ENCODE results near the gene CRIP2.

The CRIP2 gene

GRCh38 chr14:105475269-105476096 lies 862 bp downstream of the CRIP2 start:
- no peak overlapping the region for H2AK5ac ChIP-seq (ENCODE audit: low read length)
- H2BK15ac ChIP-seq (replicated peaks; ENCODE audit: low read depth) = no peak overlapping the region
- H3K23ac ChIP-seq (ENCODE audit: low read length) = peak overlapping the region; percentile 80
- H3K79me2 ChIP-seq (ENCODE audit: control insufficient read depth, insufficient read depth, low read length) = no peaks in the 10 kb centered on the region
- no CpG with 5 or more reads among the region's 48 CpGs for WGBS (ENCODE audit: extremely low coverage, insufficient coverage, low lambda C conversion rate)
- peak; percentile 84 for DNase-seq
- no peak overlapping the region for H2BK5ac ChIP-seq (ENCODE audit: low read length)
- no peaks in the 10 kb centered on the region for H3K79me1 ChIP-seq (ENCODE audit: low read length)
- peaks cover 3% of the 10 kb centered on the region for H3K27me3 ChIP-seq (ENCODE audit: insufficient read depth, low read length, poor library complexity)
- no peak overlapping the region for H2BK120ac ChIP-seq (ENCODE audit: low read depth, low read length)
- no peak overlapping the region for H3K4ac ChIP-seq (ENCODE audit: low read depth, low read length)
- peak overlapping the region; percentile 34 for H3K18ac ChIP-seq (ENCODE audit: low read length)
- peak overlapping the region; percentile 61 for H3K4me2 ChIP-seq (ENCODE audit: low read length)
- H4K5ac ChIP-seq (ENCODE audit: low read length) = no peak overlapping the region
- peak overlapping the region; percentile 26 for H3K27ac ChIP-seq (ENCODE audit: low read depth, low read length)
- H3K56ac ChIP-seq (ENCODE audit: low read length) = peak overlapping the region; percentile 87
- H3K4me1 ChIP-seq (ENCODE audit: control insufficient read depth, low read depth, low read length) = peaks cover 4% of the 10 kb centered on the region
- peak overlapping the region; percentile 74 for H3K9ac ChIP-seq (ENCODE audit: low read length)
- H3K36me3 ChIP-seq (ENCODE audit: control insufficient read depth, insufficient read depth, low read length) = no peaks in the 10 kb centered on the region
- H4K8ac ChIP-seq (ENCODE audit: low read depth, low read length) = no peak overlapping the region
- H3K4me3 ChIP-seq (ENCODE audit: low read length) = peak overlapping the region; percentile 7

- Histone ChIP-seq H2BK5ac (ENCODE audit: low read length) (peak overlapping the region; percentile 70), H3K27me3 (ENCODE audit: insufficient read depth, low read length, poor library complexity) (peaks cover 3% of the 10 kb centered on the region), H3K36me3 (ENCODE audit: control insufficient read depth, insufficient read depth, low read length) (no peaks in the 10 kb centered on the region), H3K4me1 (ENCODE audit: control insufficient read depth, low read depth, low read length) (peaks cover 8% of the 10 kb centered on the region), H2BK15ac (replicated peaks; ENCODE audit: low read depth) (no peak overlapping the region), H4K5ac (ENCODE audit: low read length) (no peak overlapping the region), H3K9ac (ENCODE audit: low read length) (peak overlapping the region; percentile 74), H3K27ac (ENCODE audit: low read depth, low read length) (peak overlapping the region; percentile 26), H2BK120ac (ENCODE audit: low read depth, low read length) (no peak overlapping the region), H2AK5ac (ENCODE audit: low read length) (peak overlapping the region; percentile 22), H3K4me3 (ENCODE audit: low read length) (no peak overlapping the region), H3K4ac (ENCODE audit: low read depth, low read length) (no peak overlapping the region), H3K79me2 (ENCODE audit: control insufficient read depth, insufficient read depth, low read length) (no peaks in the 10 kb centered on the region), H4K8ac (ENCODE audit: low read depth, low read length) (no peak overlapping the region), H3K56ac (ENCODE audit: low read length) (peak overlapping the region; percentile 87), H3K23ac (ENCODE audit: low read length) (no peak overlapping the region), H3K4me2 (ENCODE audit: low read length) (peak overlapping the region; percentile 61), H3K18ac (ENCODE audit: low read length) (no peak overlapping the region), H3K79me1 (ENCODE audit: low read length) (no peaks in the 10 kb centered on the region)
- no CpG with 5 or more reads among the region's 21 CpGs for WGBS (ENCODE audit: extremely low coverage, insufficient coverage, low lambda C conversion rate)
- DNase-seq = no peak
These were observed 1.6 kb downstream of the CRIP2 start for GRCh38 chr14:105476097-105476830.

- no peak overlapping the region for H2BK120ac ChIP-seq (ENCODE audit: low read depth, low read length)
- peak overlapping the region; percentile 87 for H3K56ac ChIP-seq (ENCODE audit: low read length)
- H2BK15ac ChIP-seq (replicated peaks; ENCODE audit: low read depth) = no peak overlapping the region
- H3K18ac ChIP-seq (ENCODE audit: low read length) = no peak overlapping the region
- H4K8ac ChIP-seq (ENCODE audit: low read depth, low read length) = no peak overlapping the region
- peaks cover 3% of the 10 kb centered on the region for H3K27me3 ChIP-seq (ENCODE audit: insufficient read depth, low read length, poor library complexity)
- H3K4me2 ChIP-seq (ENCODE audit: low read length) = no peak overlapping the region
- DNase-seq = no peak
- H3K4me3 ChIP-seq (ENCODE audit: low read length) = no peak overlapping the region
- no peak overlapping the region for H3K23ac ChIP-seq (ENCODE audit: low read length)
- no peak overlapping the region for H2BK5ac ChIP-seq (ENCODE audit: low read length)
- no peak overlapping the region for H4K5ac ChIP-seq (ENCODE audit: low read length)
- peaks cover 9% of the 10 kb centered on the region for H3K4me1 ChIP-seq (ENCODE audit: control insufficient read depth, low read depth, low read length)
- no peaks in the 10 kb centered on the region for H3K79me2 ChIP-seq (ENCODE audit: control insufficient read depth, insufficient read depth, low read length)
- no peak overlapping the region for H3K4ac ChIP-seq (ENCODE audit: low read depth, low read length)
- H2AK5ac ChIP-seq (ENCODE audit: low read length) = peak overlapping the region; percentile 22
- WGBS (ENCODE audit: extremely low coverage, insufficient coverage, low lambda C conversion rate) = no CpG with 5 or more reads among the region's 16 CpGs
- H3K9ac ChIP-seq (ENCODE audit: low read length) = peak overlapping the region; percentile 74
- H3K36me3 ChIP-seq (ENCODE audit: control insufficient read depth, insufficient read depth, low read length) = no peaks in the 10 kb centered on the region
- no peaks in the 10 kb centered on the region for H3K79me1 ChIP-seq (ENCODE audit: low read length)
- no peak overlapping the region for H3K27ac ChIP-seq (ENCODE audit: low read depth, low read length)
These were observed 2.4 kb downstream of the CRIP2 start for GRCh38 chr14:105476831-105477659.

GRCh38 chr14:105477660-105478397 lies 3.2 kb downstream of the CRIP2 start:
- peak overlapping the region; percentile 25 for H3K56ac ChIP-seq (ENCODE audit: low read length)
- H3K9ac ChIP-seq (ENCODE audit: low read length) = no peak overlapping the region
- H3K36me3 ChIP-seq (ENCODE audit: control insufficient read depth, insufficient read depth, low read length) = no peaks in the 10 kb centered on the region
- H2AK5ac ChIP-seq (ENCODE audit: low read length) = no peak overlapping the region
- H3K79me1 ChIP-seq (ENCODE audit: low read length) = no peaks in the 10 kb centered on the region
- H2BK120ac ChIP-seq (ENCODE audit: low read depth, low read length) = no peak overlapping the region
- no peak overlapping the region for H2BK15ac ChIP-seq (replicated peaks; ENCODE audit: low read depth)
- H4K5ac ChIP-seq (ENCODE audit: low read length) = no peak overlapping the region
- no peak overlapping the region for H3K4me2 ChIP-seq (ENCODE audit: low read length)
- H3K79me2 ChIP-seq (ENCODE audit: control insufficient read depth, insufficient read depth, low read length) = no peaks in the 10 kb centered on the region
- no peak overlapping the region for H3K27ac ChIP-seq (ENCODE audit: low read depth, low read length)
- H3K23ac ChIP-seq (ENCODE audit: low read length) = no peak overlapping the region
- no peak overlapping the region for H3K4ac ChIP-seq (ENCODE audit: low read depth, low read length)
- DNase-seq = no peak
- peaks cover 3% of the 10 kb centered on the region for H3K27me3 ChIP-seq (ENCODE audit: insufficient read depth, low read length, poor library complexity)
- H2BK5ac ChIP-seq (ENCODE audit: low read length) = no peak overlapping the region
- WGBS (ENCODE audit: extremely low coverage, insufficient coverage, low lambda C conversion rate) = no CpG with 5 or more reads among the region's 56 CpGs
- peaks cover 9% of the 10 kb centered on the region for H3K4me1 ChIP-seq (ENCODE audit: control insufficient read depth, low read depth, low read length)
- no peak overlapping the region for H4K8ac ChIP-seq (ENCODE audit: low read depth, low read length)
- H3K4me3 ChIP-seq (ENCODE audit: low read length) = no peak overlapping the region
- no peak overlapping the region for H3K18ac ChIP-seq (ENCODE audit: low read length)

Data from mesendoderm (in vitro differentiated cells).